GM10266 (cell line): ENCODE data around the gene CACNA1D.
"Not testable (repeated sequence)": the region's sequence is repeated elsewhere in the genome, so short reads cannot be mapped to it uniquely, and the experiment has no call there.

Source experiments
- DNase-seq: peaks from one replicate; pipeline ENCODE4 v3.0.0; 2012; ENCODE audit errors: extremely low spot score
- TF ChIP-seq, protein P1 (sequence below): IDR thresholded peaks from 2 replicates; pipeline ENCODE4 v1.5.1; 2012; ENCODE audit warnings: mild to moderate bottlenecking, low read depth; ENCODE audit not compliant: control insufficient read depth, insufficient read depth; ENCODE audit errors: missing control alignments

Gene CACNA1D

DNA sequence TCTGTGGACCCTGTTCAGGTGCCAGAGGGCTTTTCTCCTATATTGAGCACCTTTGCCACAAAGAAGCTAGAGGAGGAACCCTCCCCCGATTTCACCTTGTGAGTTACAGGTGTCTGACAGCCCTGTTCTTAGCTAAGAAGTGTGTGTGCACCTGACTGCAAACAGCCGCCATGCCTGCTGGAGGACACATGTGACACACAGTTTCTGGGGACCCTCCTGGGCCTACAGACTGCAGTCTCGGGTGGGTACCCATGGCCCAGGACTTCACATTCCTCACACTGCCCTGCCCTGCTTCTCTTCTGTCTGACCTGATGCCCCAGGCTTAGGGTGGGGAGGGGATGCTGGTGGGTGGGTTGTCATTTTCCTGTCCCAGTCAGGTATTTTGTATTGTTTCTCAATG lies 140.6 kb downstream of the CACNA1D start:
- TF ChIP-seq, protein P1, sequence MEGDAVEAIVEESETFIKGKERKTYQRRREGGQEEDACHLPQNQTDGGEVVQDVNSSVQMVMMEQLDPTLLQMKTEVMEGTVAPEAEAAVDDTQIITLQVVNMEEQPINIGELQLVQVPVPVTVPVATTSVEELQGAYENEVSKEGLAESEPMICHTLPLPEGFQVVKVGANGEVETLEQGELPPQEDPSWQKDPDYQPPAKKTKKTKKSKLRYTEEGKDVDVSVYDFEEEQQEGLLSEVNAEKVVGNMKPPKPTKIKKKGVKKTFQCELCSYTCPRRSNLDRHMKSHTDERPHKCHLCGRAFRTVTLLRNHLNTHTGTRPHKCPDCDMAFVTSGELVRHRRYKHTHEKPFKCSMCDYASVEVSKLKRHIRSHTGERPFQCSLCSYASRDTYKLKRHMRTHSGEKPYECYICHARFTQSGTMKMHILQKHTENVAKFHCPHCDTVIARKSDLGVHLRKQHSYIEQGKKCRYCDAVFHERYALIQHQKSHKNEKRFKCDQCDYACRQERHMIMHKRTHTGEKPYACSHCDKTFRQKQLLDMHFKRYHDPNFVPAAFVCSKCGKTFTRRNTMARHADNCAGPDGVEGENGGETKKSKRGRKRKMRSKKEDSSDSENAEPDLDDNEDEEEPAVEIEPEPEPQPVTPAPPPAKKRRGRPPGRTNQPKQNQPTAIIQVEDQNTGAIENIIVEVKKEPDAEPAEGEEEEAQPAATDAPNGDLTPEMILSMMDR, result no peak

DNA sequence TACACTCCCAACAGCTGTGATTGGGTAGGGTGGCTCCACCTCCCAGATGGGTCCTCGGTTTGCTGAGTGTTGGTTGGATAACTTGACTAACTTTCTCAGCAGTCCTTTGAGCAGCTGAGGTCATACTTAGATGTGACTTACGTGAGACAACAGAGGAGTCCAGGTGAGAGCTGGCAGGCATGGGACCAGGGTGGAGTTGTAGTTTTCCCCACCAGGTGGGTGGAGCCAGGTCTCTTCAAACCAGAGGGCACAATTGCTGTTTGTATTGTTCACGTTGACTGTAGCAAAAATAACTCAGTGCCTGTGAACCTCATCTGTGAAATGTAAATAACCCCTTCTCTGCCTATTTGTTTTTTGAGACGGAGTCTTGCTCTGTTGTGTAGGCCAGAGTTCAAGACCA lies 144.4 kb downstream of the CACNA1D start:
- not testable (repeated sequence) for DNase-seq

More for the DNA sequence above, 140.6 kb downstream of the CACNA1D start:
- DNase-seq, result no peak

DNA sequence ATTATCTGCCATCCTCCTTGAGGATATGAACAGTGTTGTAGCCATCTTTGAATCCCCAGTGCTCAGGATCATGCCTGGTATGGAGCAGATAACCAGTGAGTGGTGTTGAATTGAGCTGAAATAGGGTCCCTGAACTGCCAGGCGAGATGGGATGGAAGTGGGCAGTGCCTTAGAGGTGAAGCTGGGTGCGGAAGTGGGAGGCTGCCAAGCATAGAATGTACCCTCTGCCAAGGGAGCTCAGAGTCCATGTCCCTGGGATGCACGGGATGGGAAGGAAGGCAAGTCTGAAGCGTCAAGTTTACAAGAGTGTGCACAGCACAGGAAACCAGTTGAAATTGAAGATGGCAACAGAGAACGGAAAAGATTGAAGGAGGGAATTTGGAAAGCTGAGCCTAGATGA lies 147.0 kb downstream of the CACNA1D start:
- DNase-seq, result no peak
- TF ChIP-seq, protein P1, result no peak

DNA sequence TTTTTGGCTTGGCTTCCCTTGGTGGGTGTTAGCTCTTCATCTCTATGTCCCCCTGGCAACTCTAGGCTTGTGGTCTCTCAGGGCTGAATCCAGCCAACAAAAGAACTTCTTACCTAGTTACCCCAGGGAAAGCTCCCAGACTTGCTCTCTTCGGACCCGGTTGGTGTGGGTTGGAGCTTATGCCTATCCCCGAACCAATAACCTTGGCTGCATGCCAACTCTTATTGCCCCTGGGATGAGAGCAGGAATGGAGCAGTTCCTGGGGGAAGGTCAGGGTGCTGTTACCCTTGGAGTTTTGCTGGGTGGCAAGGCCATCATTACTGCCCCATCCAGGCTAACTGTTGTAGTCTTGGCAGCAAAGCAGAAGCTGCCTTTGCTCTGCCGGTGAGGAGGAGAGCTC lies 147.8 kb downstream of the CACNA1D start:
- no peak for DNase-seq
- TF ChIP-seq, protein P1, result no peak

DNA sequence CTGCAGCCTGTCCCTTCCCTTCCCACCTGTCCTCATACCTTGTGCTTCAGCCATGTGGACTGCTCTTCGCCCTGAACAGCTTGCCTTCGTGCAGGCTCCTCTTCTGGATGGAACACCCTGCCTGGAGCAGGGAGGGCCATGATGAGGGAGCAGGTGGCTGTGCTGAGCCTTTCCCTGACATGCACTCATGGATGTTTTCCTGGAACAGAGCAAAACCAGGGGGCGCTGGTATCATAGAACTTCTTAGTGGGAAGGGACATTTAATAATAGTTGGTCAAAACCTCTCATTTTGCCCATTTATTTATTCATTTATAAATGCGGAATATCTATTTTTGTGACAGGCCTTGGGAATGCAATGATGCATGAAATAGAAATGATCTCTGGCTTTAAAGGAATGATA lies 149.3 kb downstream of the CACNA1D start:
- TF ChIP-seq, protein P1, result no peak
- DNase-seq, result no peak

DNA sequence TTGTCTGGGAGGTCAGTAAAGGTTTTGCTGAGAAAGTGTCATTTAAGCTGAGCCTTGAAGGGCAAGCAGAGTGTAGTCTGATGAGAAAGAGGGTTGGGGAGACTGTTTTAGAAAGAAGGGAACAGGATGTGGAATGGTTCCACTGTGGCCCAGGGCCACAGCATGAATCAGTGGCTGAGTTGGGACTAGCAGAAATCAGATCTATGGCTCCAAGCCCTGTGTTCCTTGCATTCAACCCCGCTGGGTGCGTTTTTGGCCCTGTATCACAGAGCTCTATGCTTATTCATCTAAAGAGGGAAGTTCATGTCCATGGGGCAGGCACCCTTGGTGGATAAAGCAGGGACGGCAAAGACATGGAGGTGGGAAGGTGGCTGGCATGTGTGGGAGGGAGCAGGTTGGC lies 151.3 kb downstream of the CACNA1D start:
- no peak for DNase-seq
- TF ChIP-seq, protein P1, result no peak

DNA sequence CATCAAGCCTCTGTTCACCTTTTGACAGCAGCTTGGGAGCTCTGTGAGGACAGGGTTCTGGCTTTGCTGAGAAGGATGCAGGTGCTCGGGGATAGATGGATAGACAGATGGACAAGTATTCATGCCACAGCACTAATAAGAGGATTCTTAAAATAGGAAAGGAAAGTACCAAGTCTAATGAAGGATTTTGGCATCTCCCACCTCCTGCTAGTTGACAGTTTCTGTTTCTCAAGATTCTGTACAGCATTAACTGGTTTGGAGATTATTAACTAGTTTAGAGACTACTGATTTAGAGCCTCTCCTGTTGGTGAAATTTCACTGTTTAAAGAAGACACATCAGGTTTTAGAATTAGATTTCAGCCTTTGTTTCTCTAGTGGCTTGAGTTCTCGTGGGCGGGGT lies 152.3 kb downstream of the CACNA1D start:
- TF ChIP-seq, protein P1, result no peak
- DNase-seq, result no peak

DNA sequence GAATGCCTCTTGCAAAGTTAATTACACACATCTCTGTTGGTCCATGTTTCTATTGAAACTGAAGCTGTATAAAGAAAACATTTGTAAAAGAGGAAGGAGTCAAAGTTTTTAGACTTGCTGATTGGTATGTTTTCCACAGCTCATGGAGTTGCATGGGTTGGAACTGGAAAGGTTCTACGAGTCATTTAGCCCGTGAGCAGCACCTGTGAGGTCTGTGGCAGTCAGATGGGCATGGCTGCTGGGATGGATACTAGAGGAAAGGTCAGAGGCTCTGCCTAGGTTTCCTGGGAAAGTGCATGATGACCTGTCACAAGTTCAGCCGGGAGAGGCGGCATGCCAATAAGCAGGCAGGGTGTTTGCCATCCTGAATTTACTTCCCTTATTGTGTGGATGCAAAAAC lies 155.4 kb downstream of the CACNA1D start:
- TF ChIP-seq, protein P1, result no peak
- DNase-seq, result no peak
